GM13977 (cell line): ENCODE measurements around the gene PARVG.

ENCODE experiments used
- DNase-seq: peaks from one replicate; pipeline ENCODE4 v3.0.0; 2012; ENCODE audit warnings: low spot score
- CTCF ChIP-seq: IDR thresholded peaks from 2 replicates; pipeline ENCODE4 v1.5.1; 2012; ENCODE audit warnings: mild to moderate bottlenecking, control low read depth; ENCODE audit not compliant: insufficient read depth; ENCODE audit errors: extremely low read depth, missing control alignments
- in situ Hi-C: fragments of 300-500 bp; cut with MboI; formaldehyde crosslinking; loops from one replicate; pipeline ENCODE4 v1.12.0; 2022; ENCODE audit warnings: low sequenced_read_pairs, low pct_unique_long_range_greater_than_20kb, mixed read lengths, inconsistent platforms; ENCODE audit not compliant: unreplicated experiment

Gene PARVG

DNA sequence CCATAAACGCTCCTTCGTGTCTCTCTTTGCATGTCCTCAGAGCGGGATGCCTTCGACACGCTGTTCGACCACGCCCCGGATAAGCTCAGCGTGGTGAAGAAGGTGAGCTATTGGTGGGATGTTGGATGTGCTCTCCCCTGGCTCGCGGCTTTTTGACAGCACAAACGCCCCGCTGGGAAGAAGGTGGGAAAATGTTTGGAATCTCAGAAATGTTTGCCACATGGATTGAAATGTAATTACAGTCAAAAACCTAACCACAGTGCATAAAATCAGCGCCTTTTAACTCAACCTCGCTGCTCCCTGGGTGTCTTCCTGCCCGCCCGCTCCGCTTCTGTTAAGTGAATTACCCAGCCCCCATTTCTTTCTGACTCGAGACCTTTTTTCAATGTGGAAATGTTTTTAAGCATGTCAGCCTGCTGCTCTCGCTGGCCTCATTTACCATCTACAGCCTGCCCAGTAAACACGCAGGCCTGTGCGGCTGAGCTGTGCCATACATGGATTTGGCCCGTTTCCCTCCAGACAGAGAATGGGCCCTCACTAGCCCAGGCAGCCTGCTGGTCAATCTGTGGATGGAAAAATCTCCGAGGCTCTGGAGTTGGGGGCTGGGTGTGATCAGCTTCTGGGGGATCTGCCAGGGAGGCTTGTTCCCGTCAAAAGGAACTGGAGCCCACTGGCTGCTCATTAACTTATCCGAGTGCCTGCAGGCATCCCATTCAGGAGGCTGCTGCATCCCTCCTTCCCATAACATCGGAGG, 32.7 kb upstream of the PARVG start:
- in situ Hi-C loops = no loop called here
- no peak for DNase-seq

GRCh38 chr22:44151676-44152075, 29.0 kb upstream of the PARVG start:
- DNase-seq = no peak
- TF ChIP-seq CTCF = no peak
- in situ Hi-C loops = no loop called here

More for the DNA sequence above, 32.7 kb upstream of the PARVG start:
- no peak for TF ChIP-seq CTCF

- DNase-seq = no peak
- in situ Hi-C loops = no loop called here
- no peak for TF ChIP-seq CTCF
These were observed 27.0 kb upstream of the PARVG start for GRCh38 chr22:44153710-44154109.

DNA sequence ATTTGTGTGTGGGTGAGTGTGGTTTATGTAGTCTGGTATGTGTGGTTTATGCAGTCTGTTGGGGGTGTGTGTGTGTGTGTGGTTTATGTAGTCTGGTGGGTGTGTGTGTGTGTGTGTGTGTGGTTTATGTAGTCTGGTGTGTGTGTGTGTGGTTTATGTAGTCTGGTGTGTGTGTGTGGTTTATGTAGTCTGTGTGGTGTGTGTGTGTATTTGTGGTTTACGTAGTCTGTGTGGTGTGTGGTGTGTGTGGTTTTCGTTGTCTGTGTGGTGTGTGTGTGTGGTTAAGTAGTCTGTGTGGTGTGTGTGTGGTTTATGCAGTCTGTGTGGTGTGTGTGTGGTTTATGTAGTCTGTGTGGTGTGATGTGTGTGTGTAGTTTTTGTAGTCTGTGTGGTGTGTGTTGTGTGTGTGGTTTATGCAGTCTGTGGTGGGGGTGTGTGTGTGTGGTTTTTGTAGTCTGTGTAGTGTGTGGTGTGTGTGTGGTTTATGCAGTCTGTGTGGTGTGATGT, 26.2 kb upstream of the PARVG start:
- in situ Hi-C loops = no loop called here
- DNase-seq = no peak
- TF ChIP-seq CTCF = no peak

- in situ Hi-C loops = no loop called here
- no peak for DNase-seq
- no peak for TF ChIP-seq CTCF
These were observed 25.6 kb upstream of the PARVG start for GRCh38 chr22:44155115-44155514.

DNA sequence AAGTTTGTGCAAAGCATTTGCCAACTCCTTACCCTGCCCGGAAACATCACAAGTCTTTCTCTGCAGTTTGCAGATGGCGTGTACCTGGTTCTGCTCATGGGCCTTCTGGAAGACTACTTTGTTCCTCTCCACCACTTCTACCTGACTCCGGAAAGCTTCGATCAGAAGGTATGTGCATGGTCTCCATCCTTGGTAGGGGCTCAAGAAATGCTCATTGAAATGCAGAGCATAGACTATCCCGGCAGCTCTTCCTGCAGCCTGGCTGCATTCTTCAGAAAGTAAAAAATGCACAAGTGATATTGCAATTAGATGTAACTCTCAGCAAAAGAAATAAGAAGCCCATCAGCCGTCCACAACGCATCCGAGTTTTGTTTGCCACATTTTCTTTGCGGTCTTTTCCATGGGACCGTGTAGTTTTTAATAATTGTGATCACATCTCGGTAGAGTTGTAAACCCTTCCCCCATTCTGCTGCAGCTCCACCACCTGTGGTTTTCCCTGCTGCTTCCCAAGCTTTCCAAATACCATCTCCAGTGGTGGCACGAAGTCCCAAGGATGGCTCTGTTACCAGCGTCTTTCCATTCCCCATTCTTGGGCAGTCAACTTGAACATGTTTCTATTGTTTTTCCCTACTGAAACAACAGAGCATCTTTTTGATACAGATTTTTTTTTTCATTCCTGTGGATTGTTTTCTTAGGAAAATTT, 22.7 kb upstream of the PARVG start:
- in situ Hi-C loops = no loop called here
- no peak for TF ChIP-seq CTCF
- no peak for DNase-seq
